Ecto neural progenitor cell (in vitro differentiated cells): Measurements from ENCODE around the gene GARIN3.
"Not testable (repeated sequence)": the region's sequence is repeated elsewhere in the genome, so short reads cannot be mapped to it uniquely, and the experiment has no call there.

Experiments
- DNase-seq: peaks from one replicate; pipeline ENCODE4 v3.0.0-alpha.2; 2018; ENCODE audit warnings: low spot score

GARIN3 gene

DNA sequence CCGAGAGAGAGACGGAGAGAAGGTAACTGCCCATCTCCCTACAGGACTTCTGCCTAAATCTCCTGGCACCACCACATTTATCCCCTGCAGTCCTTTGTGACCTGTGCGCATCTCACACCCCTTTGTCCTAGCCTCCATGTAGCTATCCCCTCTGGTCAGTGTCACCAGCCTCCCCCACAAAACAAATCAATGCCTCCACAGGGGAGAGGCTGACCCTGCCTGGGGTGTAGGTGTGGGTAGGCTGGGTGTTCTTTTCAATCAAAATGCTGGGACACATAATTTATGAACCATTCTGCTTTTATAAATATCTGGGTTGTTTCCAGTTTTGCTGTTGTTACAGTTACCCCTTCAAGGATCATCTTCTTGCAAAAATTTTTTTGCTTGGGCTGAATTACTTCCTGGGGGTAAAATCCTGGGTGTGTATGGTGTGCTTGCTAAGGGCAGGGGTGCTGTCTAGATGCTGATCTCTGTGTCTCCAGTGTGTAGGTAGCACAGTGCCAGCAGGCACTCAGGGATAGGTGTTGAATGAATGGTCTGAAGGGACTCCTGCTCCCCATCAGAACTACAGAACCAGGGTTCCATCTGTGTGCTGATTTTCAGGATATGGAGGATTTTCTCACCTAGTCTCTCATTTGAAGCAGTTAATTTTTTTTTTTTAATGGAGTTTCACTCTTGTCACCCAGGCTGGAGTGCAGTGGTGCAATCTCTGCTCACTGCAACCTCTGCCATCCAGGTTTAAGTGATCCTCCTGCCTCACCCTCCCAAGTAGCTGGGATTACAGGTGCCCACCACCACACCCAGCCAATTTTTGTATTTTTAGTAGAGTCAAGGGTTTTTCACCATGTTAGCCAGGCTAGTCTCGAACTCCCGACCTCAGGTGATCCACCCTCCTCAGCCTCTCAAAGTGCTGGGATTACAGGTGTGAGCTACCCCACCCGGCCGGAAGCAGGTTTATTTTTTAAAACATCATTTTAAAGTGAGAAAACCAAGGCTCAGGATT is at the start of gene GARIN3:
Gene GARIN3, minus strand, starts transcription at position 51 of the 1,000 bp plus-strand sequence. CDS start 96 bp downstream, outside the sequence.
- no peak for DNase-seq

GRCh38 chr5:157215514-157216167 is 49.6 kb upstream of the GARIN3 start:
- no peak for DNase-seq

DNA sequence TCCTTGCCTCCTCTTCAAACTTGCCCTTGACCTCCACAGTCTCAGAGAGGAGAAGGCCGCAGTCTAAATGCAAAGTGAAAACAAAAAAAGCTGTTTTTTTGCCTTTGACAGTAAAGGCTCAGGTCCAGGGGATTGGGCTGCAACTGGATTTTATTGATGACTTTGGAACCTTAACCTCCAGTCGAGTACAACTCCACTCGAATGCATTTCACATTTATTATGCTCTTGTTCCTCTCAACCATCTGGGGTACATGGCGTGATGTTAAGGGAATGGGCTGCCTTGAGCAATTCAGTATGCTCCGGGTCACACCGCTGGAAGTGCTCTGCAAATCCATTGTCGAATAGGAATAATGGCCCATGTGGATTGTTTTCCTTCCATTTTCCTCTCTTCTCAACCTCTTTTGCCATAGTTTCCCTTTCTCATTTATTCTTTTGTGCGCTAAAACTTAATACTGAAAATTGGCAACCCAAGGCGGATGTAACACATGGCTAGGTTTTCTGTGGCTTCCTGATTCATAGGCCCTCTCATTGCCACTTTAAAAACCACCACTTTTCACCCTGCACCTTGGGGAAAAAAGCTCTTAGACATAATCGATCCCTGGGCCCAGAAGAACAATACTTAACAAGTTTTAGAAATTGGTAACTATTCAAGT is 48.9 kb upstream of the GARIN3 start:
- DNase-seq, result no peak

DNA sequence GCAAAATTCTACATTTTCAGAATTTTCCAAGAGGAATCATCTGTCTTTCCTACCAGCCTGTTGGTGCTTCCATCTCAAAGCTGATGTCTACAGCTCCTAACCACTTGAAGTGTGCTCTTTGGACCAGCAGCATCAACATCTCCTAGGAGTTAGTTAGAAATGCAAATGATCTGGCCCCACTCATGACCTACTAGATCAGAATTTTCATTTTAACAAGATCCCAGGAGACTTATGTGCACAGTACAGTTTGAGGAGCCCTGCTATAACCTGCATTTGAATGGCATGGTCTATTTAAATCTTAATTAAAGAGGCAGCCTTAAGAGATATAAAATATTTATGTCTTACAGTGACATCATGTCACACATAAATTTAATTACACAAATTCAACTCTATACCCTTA is 48.4 kb upstream of the GARIN3 start:
- DNase-seq, result no peak

GRCh38 chr5:157213527-157214243 is 47.6 kb upstream of the GARIN3 start:
- no peak for DNase-seq

- DNase-seq, result no peak
These were observed 46.2 kb upstream of the GARIN3 start for GRCh38 chr5:157212307-157212706.

DNA sequence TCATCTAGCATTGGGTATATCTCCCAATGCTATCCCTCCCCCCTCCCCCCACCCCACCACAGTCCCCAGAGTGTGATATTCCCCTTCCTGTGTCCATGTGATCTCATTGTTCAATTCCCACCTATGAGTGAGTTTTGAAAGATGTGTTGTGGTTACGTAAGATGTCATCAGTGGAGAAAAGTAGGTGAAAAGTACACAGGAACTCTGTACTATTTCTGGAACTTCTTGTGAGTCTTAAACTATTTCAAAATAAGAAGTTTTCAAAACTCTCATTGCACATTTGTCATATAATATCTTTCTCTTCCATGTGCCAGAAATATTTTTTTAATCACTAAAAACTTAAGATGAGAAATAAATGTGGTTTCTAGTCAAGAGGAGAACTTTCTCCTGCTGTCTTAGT is 44.6 kb upstream of the GARIN3 start:
- DNase-seq, result not testable (repeated sequence)

DNA sequence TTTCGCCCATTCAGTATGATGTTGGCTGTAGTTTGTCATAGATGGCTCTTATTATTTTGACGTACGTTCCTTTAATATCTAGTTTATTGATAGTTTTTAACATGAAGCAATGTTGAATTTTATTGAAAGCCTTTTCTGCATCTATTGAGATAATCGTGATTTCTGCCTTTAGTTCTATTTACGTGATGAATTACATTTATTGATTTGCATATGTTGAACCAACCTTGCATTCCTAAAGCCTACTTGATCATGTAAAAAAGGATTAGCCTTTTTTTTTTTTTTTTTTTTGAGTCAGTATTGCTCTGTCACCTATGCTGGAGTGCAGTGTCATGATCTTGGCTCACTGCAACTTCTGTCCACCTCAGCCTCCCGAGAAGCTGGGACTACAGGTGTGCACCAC is 39.6 kb upstream of the GARIN3 start:
- no peak for DNase-seq

DNA sequence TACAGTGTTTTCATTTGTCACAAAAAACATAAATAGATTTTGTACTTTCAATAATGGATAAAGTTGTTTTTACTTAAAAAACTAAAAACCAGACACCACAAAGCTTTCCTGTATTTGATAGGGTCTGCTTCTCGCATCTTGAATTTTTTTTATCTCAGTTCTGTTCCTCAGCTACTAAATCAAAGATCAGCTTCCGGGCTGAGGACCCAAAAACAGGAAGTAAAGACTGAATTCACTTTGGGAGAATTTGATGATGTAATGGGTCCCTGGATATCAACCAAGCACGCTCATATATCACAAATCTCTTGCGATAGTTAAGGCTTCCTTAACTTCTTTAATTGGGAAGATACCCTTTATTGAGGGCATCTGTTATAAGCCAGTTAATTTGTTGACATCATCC is 38.7 kb upstream of the GARIN3 start:
- no peak for DNase-seq

DNA sequence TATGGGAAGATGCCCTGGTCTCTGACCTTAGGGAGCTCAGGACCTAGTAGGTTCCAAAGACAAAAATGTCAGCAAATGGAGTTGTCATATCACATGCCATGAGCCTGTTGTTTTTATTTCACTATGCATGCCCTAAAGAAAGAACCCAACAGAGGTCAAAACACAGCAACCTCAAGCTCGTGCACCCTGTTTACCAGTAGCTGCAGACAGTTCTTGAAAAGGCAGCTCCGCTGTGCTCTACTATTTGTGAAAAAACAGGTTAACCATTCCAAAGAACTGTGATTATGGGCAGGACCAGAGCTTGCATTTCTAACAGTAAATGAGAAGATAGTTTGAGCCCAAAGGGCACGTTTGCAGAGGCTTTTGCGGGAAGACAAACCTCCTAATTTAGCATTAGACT is 37.4 kb upstream of the GARIN3 start:
- no peak for DNase-seq

DNA sequence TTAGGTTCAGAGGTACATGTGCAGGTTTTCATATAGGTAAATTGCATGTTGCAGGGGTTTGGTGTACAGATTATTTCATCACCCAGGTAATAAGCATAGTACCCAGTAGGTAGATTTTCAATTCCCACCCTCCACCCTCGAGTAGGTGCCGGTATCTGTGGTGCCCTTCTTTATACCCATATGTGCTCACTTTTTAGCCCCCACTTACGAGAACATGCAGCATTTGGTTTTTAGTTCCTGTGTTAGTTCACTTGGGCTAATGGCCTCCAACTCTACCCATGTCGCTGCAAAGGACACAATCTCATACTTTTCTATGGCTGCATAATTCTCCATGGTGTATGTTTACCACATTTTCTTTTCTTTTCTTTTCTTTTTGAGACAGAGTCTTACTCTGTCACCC is 35.8 kb upstream of the GARIN3 start:
- DNase-seq, result no peak

DNA sequence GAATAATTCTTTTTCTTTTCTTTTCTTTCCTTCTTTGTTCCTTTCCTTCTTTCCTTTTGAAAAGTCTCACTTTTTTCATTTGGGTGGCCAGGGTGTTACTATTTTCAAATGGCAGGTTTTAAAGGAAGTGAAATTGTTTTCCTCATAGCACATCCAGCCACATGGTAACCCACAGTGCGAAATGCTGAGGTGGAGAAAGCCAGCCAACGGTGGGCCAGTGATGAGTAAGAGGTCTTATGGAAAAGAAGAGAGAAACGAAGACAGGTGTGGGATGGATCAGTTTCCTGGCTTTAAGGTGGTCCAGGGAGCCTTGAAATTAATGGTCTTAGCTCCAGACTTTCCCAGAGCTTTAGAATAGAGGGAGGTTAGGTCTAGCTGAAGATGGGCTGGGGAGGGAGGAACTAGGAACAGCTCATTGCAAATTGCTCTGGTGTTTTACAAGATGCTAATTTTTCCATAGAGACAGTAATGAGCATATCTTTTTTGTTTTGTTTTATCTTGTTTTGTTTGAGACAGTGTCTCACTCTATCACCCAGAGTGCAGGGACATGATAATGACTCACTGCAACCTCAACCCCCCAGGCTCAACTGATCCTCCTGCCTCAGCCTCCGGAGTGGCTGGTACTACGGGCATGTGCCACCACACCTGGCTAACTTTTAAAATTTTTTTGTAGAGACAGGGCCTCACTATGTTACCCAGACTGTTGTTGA is 32.4 kb upstream of the GARIN3 start:
- no peak for DNase-seq

GRCh38 chr5:157197086-157197485 is 31.0 kb upstream of the GARIN3 start:
- DNase-seq, result no peak

- DNase-seq, result no peak
These were observed 30.0 kb upstream of the GARIN3 start for GRCh38 chr5:157196045-157196444.

GRCh38 chr5:157193699-157194424 is 27.8 kb upstream of the GARIN3 start:
- no peak for DNase-seq

DNA sequence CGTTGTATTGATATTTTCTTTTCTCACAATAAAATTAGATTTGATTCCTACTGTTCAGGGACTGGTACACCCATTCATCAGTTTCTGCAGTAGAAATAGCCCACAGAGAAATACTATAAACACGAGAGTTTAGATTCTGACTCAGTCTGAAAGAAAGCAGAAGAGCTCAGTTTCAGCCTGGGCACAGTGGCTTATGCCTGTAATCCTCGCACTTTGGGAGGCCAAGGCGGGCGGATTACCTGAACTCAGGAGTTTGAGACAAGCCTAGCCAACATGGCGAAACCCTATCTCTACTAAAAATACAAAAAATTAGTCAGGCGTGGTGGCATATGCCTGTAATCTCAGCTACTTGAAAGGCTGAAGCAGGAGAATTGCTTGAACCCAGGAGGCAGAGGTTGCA is 23.2 kb upstream of the GARIN3 start:
- DNase-seq, result no peak

DNA sequence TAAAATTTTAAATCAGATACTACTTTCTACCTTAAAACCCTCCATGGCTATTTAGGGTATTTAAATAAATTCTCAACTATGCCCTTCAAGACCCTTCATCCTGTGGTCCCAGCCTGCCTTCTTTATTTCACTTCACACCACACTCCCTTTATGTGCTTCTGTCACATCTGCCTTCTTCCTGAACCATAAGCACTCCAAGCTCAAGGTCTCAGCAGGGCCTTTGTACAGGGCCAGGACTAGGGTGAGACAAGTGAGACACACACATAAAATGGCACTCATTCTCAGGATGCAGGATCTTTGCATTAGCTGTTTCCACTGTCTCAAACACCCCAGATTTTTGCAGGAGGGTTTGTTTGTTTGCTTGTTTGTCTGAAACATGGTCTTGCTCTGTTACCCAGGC is 22.2 kb upstream of the GARIN3 start:
- DNase-seq, result no peak

DNA sequence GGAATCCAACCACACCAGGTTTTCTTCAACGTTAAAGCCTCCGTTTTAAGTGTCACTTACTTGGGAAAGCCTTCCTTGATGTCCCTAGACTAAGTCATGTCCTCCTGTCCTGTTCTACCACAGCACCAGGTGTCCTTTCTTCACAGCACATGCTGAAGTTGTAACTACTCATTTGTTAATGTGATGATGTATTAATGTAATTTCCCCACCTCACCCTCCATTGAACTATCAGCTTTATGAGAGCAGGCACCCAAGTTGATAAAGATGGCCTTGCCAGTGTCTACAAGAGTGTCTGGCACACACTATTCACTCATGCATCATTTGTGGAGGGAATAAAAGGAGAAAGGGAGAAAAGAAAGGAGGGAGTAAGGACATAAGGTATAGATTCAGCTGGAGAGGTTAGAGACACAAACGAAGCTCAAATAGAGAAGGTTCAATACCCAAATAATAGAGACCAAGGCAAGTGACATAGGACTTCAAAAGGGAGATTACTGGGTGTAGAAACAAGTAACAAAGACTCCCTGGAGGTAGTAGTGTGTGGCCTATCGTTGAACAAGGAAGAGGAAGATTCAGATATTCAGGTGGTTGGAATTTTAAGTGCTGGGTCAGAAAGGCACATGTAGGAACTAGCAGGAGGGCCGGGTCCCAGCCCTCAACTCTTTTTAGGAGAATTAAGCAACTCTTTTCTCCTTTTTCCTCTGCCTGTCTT is 21.1 kb upstream of the GARIN3 start:
- DNase-seq, result no peak

GRCh38 chr5:157186309-157187045 is 20.4 kb upstream of the GARIN3 start:
- DNase-seq, result no peak
